ENCODE measurements around the gene KHK. TPM values are rescaled to one million over a fixed set of nuclear protein-coding genes. Genes with fewer than 3 reads are reported as not detected.
A peak's percentile ranks its signal among the peaks of the same experiment; 100 is the strongest.

The KHK gene
- total and polyA plus RNA-seq, 2 experiments from 2014 or later: 0.51 TPM; not detected in 1

DNA sequence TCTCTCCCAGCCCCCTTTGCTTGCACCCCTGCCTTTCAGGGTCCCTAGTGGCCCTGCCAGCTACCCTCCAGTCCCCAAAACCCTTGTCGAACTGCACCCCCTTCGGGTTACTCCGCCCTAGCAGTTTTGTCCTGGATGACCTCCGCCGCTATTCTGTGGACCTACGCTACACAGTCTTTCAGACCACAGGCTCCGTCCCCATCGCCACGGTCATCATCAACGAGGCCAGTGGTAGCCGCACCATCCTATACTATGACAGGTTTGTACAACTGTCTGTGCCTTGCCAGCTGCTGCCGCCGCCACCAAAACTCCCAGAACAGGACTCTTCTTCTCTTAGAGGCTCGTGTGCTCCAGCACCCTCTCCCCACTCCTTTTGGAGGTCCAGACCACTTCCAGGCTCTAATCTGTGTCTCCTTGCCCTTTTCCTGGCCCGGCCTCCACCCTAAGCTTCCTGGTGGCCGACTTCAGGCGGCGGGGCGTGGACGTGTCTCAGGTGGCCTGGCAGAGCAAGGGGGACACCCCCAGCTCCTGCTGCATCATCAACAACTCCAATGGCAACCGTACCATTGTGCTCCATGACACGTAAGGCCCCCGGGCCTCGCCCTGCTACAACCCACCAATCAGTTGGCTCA lies 7.9 kb downstream of the KHK start:
- WGBS, 2 experiments (ENCODE audit: low coverage in 1 of 2, low lambda C conversion rate in 2 of 2, missing lambda C conversion rate in 2 of 2): 84 to 86% methylated on average over 24 of the region's 24 CpGs
- Histone ChIP-seq H3K79me2 (ENCODE audit: insufficient read depth) (no peaks in the 10 kb centered on the region), H3K36me3 (ENCODE audit: low read depth) (no peaks in the 10 kb centered on the region), H3F3A (ENCODE audit: insufficient read depth) (no peaks in the 10 kb centered on the region), H3K9ac (no peak overlapping the region), H3K4me2 (ENCODE audit: unreplicated experiment) (no peak overlapping the region), H3K27ac (no peak overlapping the region), H2AFZ (no peak overlapping the region), H3K9me2 (ENCODE audit: insufficient read depth) (no peaks in the 10 kb centered on the region), H4K20me1 (ENCODE audit: insufficient read depth) (no peaks in the 10 kb centered on the region), H3K4me3 (no peak overlapping the region), H3K27me3 (replicated peaks; ENCODE audit: insufficient read depth) (no peaks in the 10 kb centered on the region), H3K9me3 (ENCODE audit: low read depth) (no peaks in the 10 kb centered on the region), H3K4me1 (ENCODE audit: insufficient read depth) (no peaks in the 10 kb centered on the region)
- DNase-seq: no peak
- in situ Hi-C loops (cut with MboI): no loop called here
- TF ChIP-seq EZH2phosphoT487 (IDR thresholded peaks at IDR 0.05; ENCODE audit: insufficient read depth, low read depth) (no peak), EZH2 (IDR thresholded peaks at IDR 0.05; ENCODE audit: insufficient read depth, poor library complexity, severe bottlenecking) (no peak)

- no peak overlapping the region for H3K4me3 ChIP-seq
- no peak for DNase-seq
- in situ Hi-C loops (cut with MboI): no loop called here
- H3K36me3 ChIP-seq (ENCODE audit: low read depth): no peaks in the 10 kb centered on the region
- 89 to 94% methylated on average over 2 of the region's 2 CpGs for WGBS, 2 experiments (ENCODE audit: low coverage in 1 of 2, low lambda C conversion rate in 2 of 2, missing lambda C conversion rate in 2 of 2)
- H3F3A ChIP-seq (ENCODE audit: insufficient read depth): no peaks in the 10 kb centered on the region
- no peak overlapping the region for H3K9ac ChIP-seq
- TF ChIP-seq EZH2 (IDR thresholded peaks at IDR 0.05; ENCODE audit: insufficient read depth, poor library complexity, severe bottlenecking) (no peak), EZH2phosphoT487 (IDR thresholded peaks at IDR 0.05; ENCODE audit: insufficient read depth, low read depth) (no peak)
- no peaks in the 10 kb centered on the region for H3K9me2 ChIP-seq (ENCODE audit: insufficient read depth)
- H3K27me3 ChIP-seq (replicated peaks; ENCODE audit: insufficient read depth): no peaks in the 10 kb centered on the region
- H3K9me3 ChIP-seq (ENCODE audit: low read depth): no peaks in the 10 kb centered on the region
- H2AFZ ChIP-seq: peak overlapping the region; percentile 87; the same call in 1 of the 2 replicates
- no peak overlapping the region for H3K27ac ChIP-seq
- no peaks in the 10 kb centered on the region for H3K79me2 ChIP-seq (ENCODE audit: insufficient read depth)
- H3K4me2 ChIP-seq (ENCODE audit: unreplicated experiment): no peak overlapping the region
- no peaks in the 10 kb centered on the region for H4K20me1 ChIP-seq (ENCODE audit: insufficient read depth)
- no peaks in the 10 kb centered on the region for H3K4me1 ChIP-seq (ENCODE audit: insufficient read depth)
These were observed 8.8 kb downstream of the KHK start for GRCh38 chr2:27095427-27095744.

GRCh38 chr2:27095745-27096651 lies 9.4 kb downstream of the KHK start:
- in situ Hi-C loops (cut with MboI): no loop called here
- no peaks in the 10 kb centered on the region for H3K9me2 ChIP-seq (ENCODE audit: insufficient read depth)
- peak overlapping the region; percentile 87 for H2AFZ ChIP-seq
- peak overlapping the region; percentile 67 for H3K4me2 ChIP-seq (ENCODE audit: unreplicated experiment)
- peak; percentile 80 for DNase-seq
- H3F3A ChIP-seq (ENCODE audit: insufficient read depth): no peaks in the 10 kb centered on the region
- no peaks in the 10 kb centered on the region for H3K4me1 ChIP-seq (ENCODE audit: insufficient read depth)
- no peaks in the 10 kb centered on the region for H4K20me1 ChIP-seq (ENCODE audit: insufficient read depth)
- no peaks in the 10 kb centered on the region for H3K79me2 ChIP-seq (ENCODE audit: insufficient read depth)
- no peaks in the 10 kb centered on the region for H3K9me3 ChIP-seq (ENCODE audit: low read depth)
- no peaks in the 10 kb centered on the region for H3K36me3 ChIP-seq (ENCODE audit: low read depth)
- H3K27ac ChIP-seq: no peak overlapping the region
- no peaks in the 10 kb centered on the region for H3K27me3 ChIP-seq (replicated peaks; ENCODE audit: insufficient read depth)
- 24 to 25% methylated on average over 18 of the region's 18 CpGs for WGBS, 2 experiments (ENCODE audit: low coverage in 1 of 2, low lambda C conversion rate in 2 of 2, missing lambda C conversion rate in 2 of 2)
- TF ChIP-seq EZH2 (IDR thresholded peaks at IDR 0.05; ENCODE audit: insufficient read depth, poor library complexity, severe bottlenecking) (no peak), EZH2phosphoT487 (IDR thresholded peaks at IDR 0.05; ENCODE audit: insufficient read depth, low read depth) (no peak)
- peak overlapping the region; percentile 45 for H3K4me3 ChIP-seq
- H3K9ac ChIP-seq: no peak overlapping the region

DNA sequence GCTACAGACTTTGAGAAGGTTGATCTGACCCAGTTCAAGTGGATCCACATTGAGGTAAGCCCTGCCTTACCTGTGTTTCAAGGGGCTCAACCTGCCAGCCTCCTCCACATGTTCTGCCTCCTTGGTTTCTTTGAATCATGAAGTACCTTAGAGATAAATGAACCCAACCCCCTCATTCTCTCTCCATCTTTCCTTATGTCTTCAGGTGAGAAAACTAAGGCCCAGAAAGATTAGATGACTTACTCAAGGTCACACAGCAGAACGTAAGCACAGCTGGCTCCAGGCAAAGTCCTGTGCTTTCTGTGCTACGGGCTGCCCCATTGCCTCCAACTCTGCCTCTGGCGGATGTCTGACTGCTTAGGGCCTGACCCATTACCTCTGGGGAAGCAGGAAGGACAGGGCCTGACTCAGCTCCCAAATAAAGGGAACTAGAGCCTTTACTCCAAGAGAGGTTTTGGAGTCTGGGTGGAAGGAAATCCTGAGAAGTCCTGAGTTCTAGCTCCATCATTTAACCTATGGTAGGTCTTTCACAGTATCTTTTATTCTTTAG lies 10.3 kb downstream of the KHK start:
- Histone ChIP-seq H3K4me1 (ENCODE audit: insufficient read depth) (no peaks in the 10 kb centered on the region), H3K9me2 (ENCODE audit: insufficient read depth) (no peaks in the 10 kb centered on the region), H2AFZ (no peak overlapping the region), H3K36me3 (ENCODE audit: low read depth) (no peaks in the 10 kb centered on the region), H3K79me2 (ENCODE audit: insufficient read depth) (no peaks in the 10 kb centered on the region), H3K27ac (no peak overlapping the region), H3F3A (ENCODE audit: insufficient read depth) (no peaks in the 10 kb centered on the region), H3K9ac (no peak overlapping the region), H3K4me2 (ENCODE audit: unreplicated experiment) (no peak overlapping the region), H4K20me1 (ENCODE audit: insufficient read depth) (no peaks in the 10 kb centered on the region), H3K4me3 (no peak overlapping the region), H3K9me3 (ENCODE audit: low read depth) (no peaks in the 10 kb centered on the region), H3K27me3 (replicated peaks; ENCODE audit: insufficient read depth) (no peaks in the 10 kb centered on the region)
- in situ Hi-C loops (cut with MboI): no loop called here
- DNase-seq: no peak
- TF ChIP-seq EZH2phosphoT487 (IDR thresholded peaks at IDR 0.05; ENCODE audit: insufficient read depth, low read depth): no peak
- TF ChIP-seq EZH2 (IDR thresholded peaks at IDR 0.05; ENCODE audit: insufficient read depth, poor library complexity, severe bottlenecking): no peak
- WGBS, 2 experiments (ENCODE audit: low coverage in 1 of 2, low lambda C conversion rate in 2 of 2, missing lambda C conversion rate in 2 of 2): 67 to 71% methylated on average over 3 of the region's 3 CpGs
